ENCODE data around the gene IZUMO1.

DNA sequence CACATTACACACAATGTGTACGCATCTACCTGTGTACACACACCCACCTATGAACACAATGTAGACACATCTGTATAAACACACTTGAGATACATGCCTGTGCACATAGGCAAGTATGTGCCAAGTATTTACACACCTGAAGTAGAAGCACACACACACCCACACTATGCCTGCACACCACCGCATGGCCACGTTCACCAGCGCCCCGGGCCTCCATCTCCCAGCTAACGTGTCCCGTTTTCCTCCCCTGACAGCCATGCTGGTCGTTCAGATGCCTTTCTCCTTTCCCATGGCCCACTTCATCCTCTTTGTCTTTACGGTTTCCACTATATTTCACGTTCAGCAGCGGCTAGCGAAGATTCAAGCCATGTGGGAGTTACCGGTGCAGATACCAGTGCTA, 44.0 kb downstream of the IZUMO1 start:
- TF ChIP-seq POLR2A (IDR thresholded peaks at IDR 0.05), result no peak
- TF ChIP-seq, protein P1, sequence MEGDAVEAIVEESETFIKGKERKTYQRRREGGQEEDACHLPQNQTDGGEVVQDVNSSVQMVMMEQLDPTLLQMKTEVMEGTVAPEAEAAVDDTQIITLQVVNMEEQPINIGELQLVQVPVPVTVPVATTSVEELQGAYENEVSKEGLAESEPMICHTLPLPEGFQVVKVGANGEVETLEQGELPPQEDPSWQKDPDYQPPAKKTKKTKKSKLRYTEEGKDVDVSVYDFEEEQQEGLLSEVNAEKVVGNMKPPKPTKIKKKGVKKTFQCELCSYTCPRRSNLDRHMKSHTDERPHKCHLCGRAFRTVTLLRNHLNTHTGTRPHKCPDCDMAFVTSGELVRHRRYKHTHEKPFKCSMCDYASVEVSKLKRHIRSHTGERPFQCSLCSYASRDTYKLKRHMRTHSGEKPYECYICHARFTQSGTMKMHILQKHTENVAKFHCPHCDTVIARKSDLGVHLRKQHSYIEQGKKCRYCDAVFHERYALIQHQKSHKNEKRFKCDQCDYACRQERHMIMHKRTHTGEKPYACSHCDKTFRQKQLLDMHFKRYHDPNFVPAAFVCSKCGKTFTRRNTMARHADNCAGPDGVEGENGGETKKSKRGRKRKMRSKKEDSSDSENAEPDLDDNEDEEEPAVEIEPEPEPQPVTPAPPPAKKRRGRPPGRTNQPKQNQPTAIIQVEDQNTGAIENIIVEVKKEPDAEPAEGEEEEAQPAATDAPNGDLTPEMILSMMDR (IDR thresholded peaks at IDR 0.05), result no peak

Measured in Peyer's patch (tissue), 4 donors.